Karpas-422 (cell line): Measurements from ENCODE around the gene KDM4D. TPM values are rescaled to one million over a fixed set of nuclear protein-coding genes. Genes with fewer than 3 reads are reported as not detected.
"Not testable (repeated sequence)": the region's sequence is repeated elsewhere in the genome, so short reads cannot be mapped to it uniquely, and the experiment has no call there.

Source experiments
- DNase-seq: peaks from one replicate; pipeline ENCODE4 v3.0.0-alpha.2; 2015
- H2AFZ ChIP-seq: fragments of 200-600 bp; sonication (generic); 2 replicates; pipeline ENCODE4 v1.6.1; 2014; ENCODE audit warnings: antibody characterized with exemption, low read length, mixed read lengths
- H3K27ac ChIP-seq: fragments of 200-600 bp; sonication (generic); 2 replicates; pipeline ENCODE4 v1.5.1; 2014; ENCODE audit warnings: mild to moderate bottlenecking, low read length, moderate library complexity
- H3K27me3 ChIP-seq: fragments of 200-600 bp; sonication (generic); 2 replicates; pipeline ENCODE4 v1.6.1; 2014; ENCODE audit warnings: low read length, mixed read lengths
- H3K36me3 ChIP-seq: fragments of 200-600 bp; sonication (generic); 2 replicates; pipeline ENCODE4 v1.6.1; 2014; ENCODE audit warnings: low read length, mixed read lengths; ENCODE audit not compliant: insufficient read depth
- H3K4me1 ChIP-seq: fragments of 200-600 bp; sonication (generic); 2 replicates; pipeline ENCODE4 v1.6.1; 2014; ENCODE audit warnings: mild to moderate bottlenecking, low read length, mixed read lengths
- H3K4me2 ChIP-seq: fragments of 200-600 bp; sonication (generic); 2 replicates; pipeline ENCODE4 v1.6.1; 2014; ENCODE audit warnings: low read length, low read depth, mild to moderate bottlenecking; ENCODE audit not compliant: poor library complexity, severe bottlenecking
- H3K4me3 ChIP-seq: fragments of 200-600 bp; sonication (generic); 2 replicates; pipeline ENCODE4 v1.5.1; 2014; ENCODE audit warnings: mild to moderate bottlenecking, antibody characterized with exemption, low read length, mixed read lengths
- H3K79me2 ChIP-seq: fragments of 200-600 bp; sonication (generic); 2 replicates; pipeline ENCODE4 v1.6.1; 2014; ENCODE audit warnings: mild to moderate bottlenecking, low read length, mixed read lengths
- H3K9ac ChIP-seq: fragments of 200-600 bp; sonication (generic); 2 replicates; pipeline ENCODE4 v1.6.0; 2014; ENCODE audit warnings: low read length
- H3K9me2 ChIP-seq: fragments of 200-600 bp; sonication (generic), shearing (Covaris generic); replicated peaks from 2 replicates; pipeline ENCODE4 v1.6.0; 2014; ENCODE audit warnings: mild to moderate bottlenecking, low read length, moderate library complexity; ENCODE audit not compliant: insufficient read depth
- H3K9me3 ChIP-seq: fragments of 300-700, 200-600 bp; sonication (generic); 2 replicates; pipeline ENCODE4 v1.6.1; 2014; ENCODE audit warnings: low read length, mixed read lengths
- H4K20me1 ChIP-seq: fragments of 200-600 bp; sonication (generic); 2 replicates; pipeline ENCODE4 v1.6.1; 2014; ENCODE audit warnings: mild to moderate bottlenecking, antibody characterized with exemption, low read length, low read depth; ENCODE audit not compliant: insufficient read depth
- total RNA-seq: library from RNA; depleted of rRNA; stranded (reverse); fragments of >200 nt; shearing (Covaris generic); gene quantifications from 2 replicates; pipeline ENCODE4 v1.2.3, GENCODE V29; 2014; ENCODE audit warnings: low replicate concordance

KDM4D gene
- total RNA-seq, 1 experiment from 2014 or later, result 3.6 TPM

DNA sequence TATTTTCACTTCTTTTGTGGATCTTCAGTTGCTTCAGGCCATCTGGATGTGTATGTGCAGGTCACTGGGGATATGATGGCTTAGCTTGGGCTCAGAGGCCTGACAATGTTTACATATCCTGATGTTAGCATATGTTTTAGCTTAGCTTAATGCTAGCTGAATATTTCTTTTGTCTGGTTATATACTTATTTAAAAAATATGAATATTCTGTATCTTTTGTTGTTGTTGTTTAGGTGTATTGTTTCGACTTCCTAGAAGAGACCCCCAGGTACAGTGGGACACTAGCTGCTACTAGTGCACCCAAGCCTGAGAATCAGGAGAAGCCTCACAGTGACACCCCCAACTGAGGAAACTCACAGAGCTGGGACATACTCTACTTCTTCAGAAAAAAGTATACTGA is 51.4 kb downstream of the KDM4D start, which contains the start of gene KDM4E:
Gene KDM4E, plus strand, starts transcription at position 301 of the 400 bp plus-strand sequence. CDS start 300 bp downstream, outside the sequence.
- H3K9ac ChIP-seq, result no peak within 1 kb of the TSS
- no peak within 1 kb of the TSS for H3K27ac ChIP-seq

DNA sequence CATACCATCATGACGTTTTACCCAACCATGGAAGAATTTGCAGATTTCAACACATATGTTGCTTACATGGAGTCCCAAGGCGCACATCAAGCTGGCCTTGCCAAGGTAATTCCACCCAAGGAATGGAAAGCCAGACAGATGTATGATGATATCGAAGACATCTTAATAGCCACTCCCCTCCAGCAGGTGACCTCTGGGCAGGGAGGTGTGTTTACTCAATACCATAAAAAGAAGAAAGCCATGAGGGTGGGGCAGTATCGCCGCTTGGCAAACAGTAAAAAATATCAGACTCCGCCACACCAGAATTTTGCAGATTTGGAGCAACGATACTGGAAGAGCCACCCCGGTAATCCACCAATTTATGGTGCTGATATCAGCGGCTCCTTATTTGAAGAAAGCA is 52.1 kb downstream of the KDM4D start:
- H3K9ac ChIP-seq, H3K9me2 ChIP-seq, H3K4me1 ChIP-seq, H3K4me3 ChIP-seq, H3K36me3 ChIP-seq, H2AFZ ChIP-seq, H3K27ac ChIP-seq, DNase-seq, H3K9me3 ChIP-seq, H3K79me2 ChIP-seq, H3K4me2 ChIP-seq, H3K27me3 ChIP-seq, H4K20me1 ChIP-seq: not testable (repeated sequence)

More for the DNA sequence above, 51.4 kb downstream of the KDM4D start, which contains the start of gene KDM4E:
- Histone ChIP-seq H3K36me3 (no peaks in the 10 kb centered on the region), H4K20me1 (no peaks in the 10 kb centered on the region), H3K9me2 (no peaks in the 10 kb centered on the region), H3K4me2 (no peak within 1 kb of the TSS), H3K27me3 (no peaks in the 10 kb centered on the region), H3K9me3 (no peaks in the 10 kb centered on the region), H3K4me1 (no peaks in the 10 kb centered on the region), H3K4me3 (no peak within 1 kb of the TSS), H2AFZ (no peak within 1 kb of the TSS), H3K79me2 (no peaks in the 10 kb centered on the region)
- no peak for DNase-seq

DNA sequence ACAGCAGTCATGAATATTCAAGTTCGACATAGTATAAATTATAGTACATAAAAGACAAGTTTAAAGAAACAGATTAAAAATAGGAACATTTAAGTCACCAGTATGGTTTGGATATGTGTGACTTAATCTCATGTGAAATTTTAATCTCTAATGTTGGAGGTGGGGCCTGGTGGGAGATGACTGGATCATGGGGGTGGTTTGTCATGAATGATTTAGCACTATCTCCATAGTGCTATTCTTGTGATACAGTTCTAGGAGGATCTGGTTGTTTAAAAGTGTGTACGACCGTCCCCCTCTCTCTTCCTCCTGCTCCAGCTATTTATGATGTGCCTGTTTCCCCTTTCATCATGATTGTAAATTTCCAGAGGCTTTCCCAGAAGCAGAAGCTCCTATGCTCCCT is 54.8 kb downstream of the KDM4D start:
- Histone ChIP-seq H4K20me1 (no peaks in the 10 kb centered on the region), H3K9ac (no peak overlapping the region), H3K27me3 (peaks cover 2% of the 10 kb centered on the region), H3K27ac (no peak overlapping the region), H2AFZ (no peak overlapping the region), H3K4me3 (no peak overlapping the region), H3K4me2 (no peak overlapping the region), H3K9me3 (no peaks in the 10 kb centered on the region), H3K36me3 (no peaks in the 10 kb centered on the region), H3K79me2 (no peaks in the 10 kb centered on the region), H3K9me2 (no peaks in the 10 kb centered on the region), H3K4me1 (no peaks in the 10 kb centered on the region)
- DNase-seq, result no peak

DNA sequence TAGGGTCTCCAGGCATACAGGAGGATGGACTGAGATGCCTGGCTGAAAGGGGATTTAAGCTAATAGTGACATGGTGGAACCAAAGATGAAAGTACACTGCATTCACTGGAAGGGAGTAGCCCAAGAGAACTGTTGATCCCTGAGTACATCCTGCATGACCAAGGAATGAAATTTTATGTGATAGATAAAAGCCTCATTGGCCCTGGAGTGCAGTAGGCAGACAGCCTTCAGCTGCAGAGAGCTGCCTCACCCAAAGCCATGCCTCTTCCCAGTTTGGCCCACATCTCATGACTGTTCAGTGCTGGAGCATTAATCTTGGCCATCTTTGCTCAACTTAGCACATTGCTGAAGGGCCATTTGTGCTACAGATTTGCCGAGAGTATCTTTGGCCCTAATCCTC is 59.5 kb downstream of the KDM4D start:
- H3K4me3 ChIP-seq, result no peak overlapping the region
- no peak overlapping the region for H3K27ac ChIP-seq

DNA sequence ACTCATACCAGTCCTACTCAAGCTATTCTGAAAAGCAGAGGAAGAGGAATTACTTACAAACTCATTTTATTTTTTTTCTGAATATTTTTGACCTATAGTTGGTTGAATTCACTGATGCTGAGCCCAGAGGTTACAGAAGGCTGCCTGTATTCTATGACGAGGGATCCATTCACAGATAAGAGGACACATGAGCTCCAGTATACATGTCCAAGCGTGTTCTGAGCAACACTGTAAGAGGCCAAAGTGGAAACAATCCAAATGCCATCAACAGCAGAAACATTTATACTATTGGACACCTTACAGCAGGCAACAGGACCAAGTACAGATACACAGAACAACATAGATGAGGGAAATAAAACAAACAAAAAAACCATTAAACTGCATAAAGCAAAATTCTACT is 61.8 kb downstream of the KDM4D start:
- H3K36me3 ChIP-seq, result no peaks in the 10 kb centered on the region
- H3K4me1 ChIP-seq, result no peaks in the 10 kb centered on the region
- no peaks in the 10 kb centered on the region for H3K9me2 ChIP-seq
- no peak overlapping the region for H3K9ac ChIP-seq
- H2AFZ ChIP-seq, result no peak overlapping the region
- peaks cover 6% of the 10 kb centered on the region for H3K27me3 ChIP-seq
- no peak overlapping the region for H3K4me3 ChIP-seq
- no peak overlapping the region for H3K27ac ChIP-seq
- no peaks in the 10 kb centered on the region for H3K79me2 ChIP-seq
- H3K4me2 ChIP-seq, result no peak overlapping the region
- no peaks in the 10 kb centered on the region for H3K9me3 ChIP-seq
- H4K20me1 ChIP-seq, result no peaks in the 10 kb centered on the region
- no peak for DNase-seq

More for the DNA sequence above, 59.5 kb downstream of the KDM4D start:
- no peaks in the 10 kb centered on the region for H3K9me3 ChIP-seq
- no peak overlapping the region for H3K9ac ChIP-seq
- H3K36me3 ChIP-seq, result no peaks in the 10 kb centered on the region
- no peaks in the 10 kb centered on the region for H3K4me1 ChIP-seq
- H3K27me3 ChIP-seq, result peaks cover 6% of the 10 kb centered on the region
- DNase-seq, result no peak
- H4K20me1 ChIP-seq, result no peaks in the 10 kb centered on the region
- no peak overlapping the region for H2AFZ ChIP-seq
- no peaks in the 10 kb centered on the region for H3K79me2 ChIP-seq
- no peak overlapping the region for H3K4me2 ChIP-seq
- no peaks in the 10 kb centered on the region for H3K9me2 ChIP-seq

DNA sequence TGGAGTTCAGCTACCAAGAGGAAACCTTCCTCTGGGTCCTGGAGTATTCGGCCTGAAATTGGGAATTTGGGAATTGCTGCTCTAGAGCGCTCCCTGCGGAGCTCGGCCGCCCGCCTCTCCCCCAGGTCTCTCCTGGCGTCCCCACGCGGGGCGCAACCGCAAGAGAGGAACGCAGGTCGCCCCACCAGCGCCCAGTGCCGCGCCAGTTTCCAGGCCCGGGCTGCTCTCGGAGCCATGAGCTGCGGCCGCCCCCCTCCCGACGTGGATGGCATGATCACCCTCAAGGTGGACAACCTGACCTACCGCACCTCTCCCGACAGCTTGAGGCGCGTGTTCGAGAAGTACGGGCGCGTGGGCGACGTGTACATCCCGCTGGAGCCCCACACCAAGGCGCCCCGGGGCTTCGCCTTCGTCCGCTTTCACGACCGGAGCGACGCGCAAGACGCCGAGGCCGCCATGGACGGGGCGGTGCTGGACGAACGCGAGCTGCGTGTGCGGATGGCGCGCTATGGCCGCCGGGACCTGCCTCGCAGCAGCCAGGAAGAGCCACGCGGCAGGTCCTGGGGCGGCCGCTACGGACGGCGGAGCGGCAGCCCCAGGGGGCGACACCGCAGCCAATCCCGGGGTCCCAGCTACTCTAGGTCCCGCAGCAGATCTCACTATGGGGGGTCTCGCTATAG is 64.0 kb downstream of the KDM4D start:
- not testable (repeated sequence) for H3K4me1 ChIP-seq, H3K79me2 ChIP-seq, H2AFZ ChIP-seq, H3K27ac ChIP-seq, H3K36me3 ChIP-seq, H3K4me2 ChIP-seq, H3K9me2 ChIP-seq, H4K20me1 ChIP-seq, H3K9me3 ChIP-seq, H3K9ac ChIP-seq, H3K4me3 ChIP-seq, H3K27me3 ChIP-seq, DNase-seq

DNA sequence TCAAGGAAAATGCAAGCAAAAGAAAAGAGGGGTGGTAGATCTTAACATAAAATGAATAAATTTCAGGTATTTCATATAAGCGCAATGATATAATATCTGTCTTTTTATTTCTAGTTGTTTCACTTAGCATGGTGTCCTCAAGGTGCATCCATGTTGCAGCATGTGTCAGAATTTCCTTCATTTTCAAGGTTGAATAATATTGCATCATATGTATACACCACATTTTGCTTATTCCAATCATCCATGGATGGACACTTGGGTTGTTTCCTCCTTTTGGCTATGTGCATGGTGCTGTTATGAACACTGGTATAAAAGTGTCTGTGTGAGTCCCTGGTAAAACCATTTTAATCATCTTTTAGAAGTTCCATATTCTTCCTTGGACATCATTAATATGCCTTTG is 68.7 kb downstream of the KDM4D start:
- no peak overlapping the region for H3K4me2 ChIP-seq
- no peaks in the 10 kb centered on the region for H3K9me3 ChIP-seq

DNA sequence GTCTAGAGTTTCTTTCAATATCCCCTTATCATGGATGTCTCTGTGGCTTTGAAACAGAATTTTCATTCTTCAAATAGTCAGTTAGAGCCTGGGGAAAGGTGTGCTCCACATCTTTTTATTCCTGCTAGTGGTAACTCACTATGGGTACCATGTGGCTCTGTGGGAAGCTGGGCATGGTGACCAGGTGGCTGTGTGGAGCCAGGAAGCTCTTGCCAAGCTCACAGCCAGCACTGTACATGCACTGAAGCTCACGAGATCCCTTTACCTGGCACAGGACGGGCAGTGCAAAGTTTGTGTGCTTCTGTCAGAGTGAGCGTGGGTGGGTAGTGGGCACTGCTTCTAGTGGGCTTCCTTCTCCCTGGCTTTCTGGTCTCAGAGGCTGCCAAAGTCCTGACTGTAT is 69.4 kb downstream of the KDM4D start:
- no peak overlapping the region for H3K4me3 ChIP-seq
- no peaks in the 10 kb centered on the region for H3K4me1 ChIP-seq
- H3K27ac ChIP-seq, result no peak overlapping the region
- no peak for DNase-seq
- H3K9ac ChIP-seq, result no peak overlapping the region
- no peaks in the 10 kb centered on the region for H3K36me3 ChIP-seq
- no peaks in the 10 kb centered on the region for H3K27me3 ChIP-seq
- H3K9me3 ChIP-seq, result no peaks in the 10 kb centered on the region
- no peaks in the 10 kb centered on the region for H3K9me2 ChIP-seq
- no peaks in the 10 kb centered on the region for H4K20me1 ChIP-seq
- H3K79me2 ChIP-seq, result no peaks in the 10 kb centered on the region
- no peak overlapping the region for H2AFZ ChIP-seq
- no peak overlapping the region for H3K4me2 ChIP-seq

More for the DNA sequence above, 68.7 kb downstream of the KDM4D start:
- DNase-seq, result no peak
- Histone ChIP-seq H2AFZ (no peak overlapping the region), H3K9me2 (no peaks in the 10 kb centered on the region), H3K9ac (no peak overlapping the region), H3K27ac (no peak overlapping the region), H3K4me1 (no peaks in the 10 kb centered on the region), H3K27me3 (no peaks in the 10 kb centered on the region), H3K36me3 (no peaks in the 10 kb centered on the region), H3K79me2 (no peaks in the 10 kb centered on the region), H4K20me1 (no peaks in the 10 kb centered on the region), H3K4me3 (no peak overlapping the region)
